Loucy (cell line): ENCODE measurements around the gene CEP85L.

Experiments used
- H2AFZ ChIP-seq: fragments of 200-600 bp; sonication (generic); 2 replicates; pipeline ENCODE4 v1.6.0; 2016; ENCODE audit warnings: antibody characterized with exemption, mild to moderate bottlenecking, low read length, moderate library complexity
- H3F3A ChIP-seq: fragments of 200-600 bp; 2 replicates; pipeline ENCODE4 v1.6.0; 2016; ENCODE audit warnings: antibody characterized with exemption, low read depth, mild to moderate bottlenecking
- H3K27me3 ChIP-seq: fragments of 200-600 bp; sonication (generic); 2 replicates; pipeline ENCODE4 v1.6.1; 2014; ENCODE audit warnings: low read length, mild to moderate bottlenecking; ENCODE audit not compliant: insufficient read depth, poor library complexity, severe bottlenecking
- H3K36me3 ChIP-seq: fragments of 200-600 bp; sonication (generic); 2 replicates; pipeline ENCODE4 v1.6.1; 2016; ENCODE audit warnings: low read length; ENCODE audit not compliant: insufficient read depth
- H3K4me1 ChIP-seq: fragments of 200-600 bp; sonication (generic); 2 replicates; pipeline ENCODE4 v1.5.1; 2014; ENCODE audit warnings: low read length, mild to moderate bottlenecking; ENCODE audit not compliant: insufficient read depth, poor library complexity, severe bottlenecking
- H3K4me2 ChIP-seq: fragments of 200-600 bp; sonication (generic); 2 replicates; pipeline ENCODE4 v1.6.0; 2014; ENCODE audit warnings: antibody characterized with exemption, low read length, low read depth, mild to moderate bottlenecking; ENCODE audit not compliant: poor library complexity, severe bottlenecking
- H3K4me3 ChIP-seq: fragments of 200-600 bp; sonication (generic); 2 replicates; pipeline ENCODE4 v1.5.1; 2014; ENCODE audit warnings: low read length, mild to moderate bottlenecking, mixed read lengths; ENCODE audit not compliant: poor library complexity, severe bottlenecking
- H3K79me2 ChIP-seq: fragments of 200-600 bp; sonication (generic); 2 replicates; pipeline ENCODE4 v1.6.1; 2014; ENCODE audit warnings: low read length; ENCODE audit not compliant: insufficient read depth
- H3K9ac ChIP-seq: fragments of 200-600 bp; sonication (generic); 2 replicates; pipeline ENCODE4 v1.6.0; 2014; ENCODE audit warnings: mild to moderate bottlenecking, low read depth, low read length, moderate library complexity; ENCODE audit not compliant: poor library complexity, severe bottlenecking
- H3K9me2 ChIP-seq: fragments of 200-600 bp; sonication (generic); replicated peaks from 2 replicates; pipeline ENCODE4 v1.6.1; 2016; ENCODE audit warnings: low read depth, low read length, mixed read lengths
- H3K9me3 ChIP-seq: fragments of 200-600 bp; sonication (generic); 2 replicates; pipeline ENCODE4 v1.6.1; 2014; ENCODE audit warnings: mild to moderate bottlenecking, antibody characterized with exemption, low read length, low read depth; ENCODE audit not compliant: insufficient read depth
- H4K20me1 ChIP-seq: fragments of 200-600 bp; sonication (generic); 2 replicates; pipeline ENCODE4 v1.6.0; 2014; ENCODE audit warnings: antibody characterized with exemption, low read length, mild to moderate bottlenecking; ENCODE audit not compliant: insufficient read depth, poor library complexity, severe bottlenecking
- CTCF ChIP-seq: fragments of 200-600 bp; sonication (generic); conservative IDR thresholded peaks from 2 replicates; pipeline ENCODE4 v1.5.1; 2014; ENCODE audit warnings: mild to moderate bottlenecking, antibody characterized with exemption, low read length
- EZH2phosphoT487 ChIP-seq: fragments of 200-600 bp; IDR thresholded peaks from 2 replicates; pipeline ENCODE4 v1.6.1; 2018; ENCODE audit warnings: antibody characterized with exemption, mild to moderate bottlenecking, moderate library complexity, borderline replicate concordance

CEP85L gene

GRCh38 chr6:118674772-118675171 is 23.4 kb upstream of the CEP85L start:
- H2AFZ ChIP-seq: no peak overlapping the region
- H3K9me3 ChIP-seq: no peaks in the 10 kb centered on the region
- peaks cover 8% of the 10 kb centered on the region for H3K4me1 ChIP-seq
- no peaks in the 10 kb centered on the region for H3K36me3 ChIP-seq
- peaks cover 50% of the 10 kb centered on the region; the same call in 1 of the 2 replicates for H3K79me2 ChIP-seq
- no peaks in the 10 kb centered on the region for H3K9me2 ChIP-seq
- H3F3A ChIP-seq: no peaks in the 10 kb centered on the region
- peaks cover 10% of the 10 kb centered on the region for H4K20me1 ChIP-seq
- TF ChIP-seq CTCF (no peak), EZH2phosphoT487 (no peak)
- no peaks in the 10 kb centered on the region for H3K27me3 ChIP-seq
- no peak overlapping the region for H3K9ac ChIP-seq
- H3K4me2 ChIP-seq: no peak overlapping the region
- no peak overlapping the region for H3K4me3 ChIP-seq

DNA sequence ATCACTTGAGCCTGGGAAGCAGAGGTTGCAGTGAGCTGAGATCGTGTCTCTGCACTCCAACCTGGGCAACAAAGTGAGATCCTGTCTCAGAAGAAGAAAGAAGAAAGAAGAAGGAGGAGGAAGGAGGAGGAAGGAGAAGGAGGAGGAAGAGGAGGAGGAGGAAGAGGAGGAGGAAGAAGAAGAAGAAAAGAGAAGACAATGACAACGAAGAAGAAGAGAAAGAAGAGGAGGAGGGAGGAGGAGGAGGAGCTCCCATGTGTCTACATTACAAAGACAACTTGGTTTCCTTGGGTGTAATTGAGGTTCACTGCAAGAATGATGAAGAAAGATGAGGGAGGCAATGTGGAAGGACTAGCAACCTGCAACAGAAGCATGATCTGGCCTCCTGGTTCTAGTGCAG is 21.3 kb upstream of the CEP85L start:
- H3K9me3 ChIP-seq: no peaks in the 10 kb centered on the region
- no peaks in the 10 kb centered on the region for H3K36me3 ChIP-seq
- peaks cover 56% of the 10 kb centered on the region for H3K79me2 ChIP-seq
- no peaks in the 10 kb centered on the region for H3K9me2 ChIP-seq
- H3K4me2 ChIP-seq: no peak overlapping the region
- H3K9ac ChIP-seq: no peak overlapping the region
- H2AFZ ChIP-seq: no peak overlapping the region
- no peaks in the 10 kb centered on the region for H3K27me3 ChIP-seq
- peaks cover 6% of the 10 kb centered on the region for H4K20me1 ChIP-seq
- no peak overlapping the region for H3K4me3 ChIP-seq
- no peaks in the 10 kb centered on the region for H3K4me1 ChIP-seq
- no peak for TF ChIP-seq EZH2phosphoT487
- TF ChIP-seq CTCF: no peak
- H3F3A ChIP-seq: no peaks in the 10 kb centered on the region

DNA sequence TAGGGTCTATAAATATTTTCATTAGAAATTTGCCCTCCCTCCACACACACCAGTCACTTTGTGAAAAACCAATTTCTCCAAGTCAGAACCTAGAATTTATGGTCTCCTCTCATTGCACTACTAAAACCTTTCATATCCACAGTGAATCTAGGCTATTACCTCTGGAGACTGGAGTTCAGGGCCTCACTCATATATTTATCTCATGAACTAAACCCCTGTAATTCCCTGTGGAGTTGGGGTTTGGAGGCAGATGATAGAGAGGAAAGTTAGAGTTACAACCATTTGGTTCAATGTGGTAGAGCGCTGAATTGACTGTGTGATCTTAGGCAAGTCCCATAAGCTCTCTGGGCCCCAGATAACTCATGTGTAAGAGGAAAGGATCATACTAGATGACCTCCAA is 18.2 kb upstream of the CEP85L start:
- no peaks in the 10 kb centered on the region for H3K9me2 ChIP-seq
- H4K20me1 ChIP-seq: peaks cover 4% of the 10 kb centered on the region
- no peaks in the 10 kb centered on the region for H3K27me3 ChIP-seq
- H3K4me1 ChIP-seq: peaks cover 2% of the 10 kb centered on the region
- H3K9me3 ChIP-seq: no peaks in the 10 kb centered on the region
- no peak for TF ChIP-seq EZH2phosphoT487
- peaks cover 66% of the 10 kb centered on the region for H3K79me2 ChIP-seq
- no peaks in the 10 kb centered on the region for H3F3A ChIP-seq
- no peak overlapping the region for H3K4me2 ChIP-seq
- H3K9ac ChIP-seq: no peak overlapping the region
- H2AFZ ChIP-seq: no peak overlapping the region
- H3K4me3 ChIP-seq: no peak overlapping the region
- no peaks in the 10 kb centered on the region for H3K36me3 ChIP-seq

- H2AFZ ChIP-seq: no peak overlapping the region
- no peak for TF ChIP-seq EZH2phosphoT487
- no peak for TF ChIP-seq CTCF
- no peaks in the 10 kb centered on the region for H3K36me3 ChIP-seq
- H3K4me3 ChIP-seq: no peak overlapping the region
- no peaks in the 10 kb centered on the region for H3K27me3 ChIP-seq
- H3K9me3 ChIP-seq: no peaks in the 10 kb centered on the region
- H3K4me2 ChIP-seq: no peak overlapping the region
- H3K9ac ChIP-seq: no peak overlapping the region
- H3K79me2 ChIP-seq: peaks cover 66% of the 10 kb centered on the region
- H3K9me2 ChIP-seq: no peaks in the 10 kb centered on the region
- H3K4me1 ChIP-seq: peaks cover 2% of the 10 kb centered on the region
- H4K20me1 ChIP-seq: peaks cover 4% of the 10 kb centered on the region
- H3F3A ChIP-seq: no peaks in the 10 kb centered on the region
Measured at GRCh38 chr6:118668761-118669385, 17.5 kb upstream of the CEP85L start.
